Stimulated activated CD4-positive, alpha-beta T cell treated with anti-CD3 and anti-CD28 coated beads, TNF-alpha, amount 100 ng/mL, for 48 hours (primary cell): ENCODE data around the gene BCL6.
"Not testable (repeated sequence)": the region's sequence is repeated elsewhere in the genome, so short reads cannot be mapped to it uniquely, and the experiment has no call there.

ENCODE experiments used
- DNase-seq, 3 donors: peaks; one replicate each; pipeline ENCODE4 v3.0.0-alpha.2; 2020; ENCODE audit warnings: low read depth in 3 of 3

The BCL6 gene

DNA sequence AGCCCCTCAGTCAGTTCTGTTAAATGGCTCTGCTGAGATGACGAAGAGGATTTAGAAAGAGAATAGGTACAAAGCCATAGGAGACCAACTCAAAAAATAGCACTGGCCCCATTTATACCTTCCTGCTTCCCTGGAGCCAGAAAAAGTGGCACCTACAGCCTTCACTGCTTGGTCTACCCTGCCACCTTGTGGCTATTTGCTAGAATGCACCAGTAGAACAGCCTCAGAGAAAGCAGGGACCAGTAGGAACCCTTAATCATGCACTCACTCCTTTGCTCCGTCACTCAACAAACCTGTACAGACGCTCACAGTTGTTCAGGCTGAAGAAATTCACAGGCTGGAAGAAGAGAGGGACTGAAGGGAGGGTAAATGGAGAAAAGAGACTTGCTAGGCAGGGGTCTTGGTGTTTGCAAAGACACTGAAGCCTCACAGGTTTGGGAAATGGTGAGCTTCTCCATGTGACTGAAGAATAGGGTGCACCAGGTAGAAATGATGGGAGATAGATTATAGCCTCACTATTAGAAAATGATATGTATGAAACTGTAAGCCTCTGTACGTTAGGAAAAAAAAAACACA is 30.8 kb downstream of the BCL6 start:
- DNase-seq, result peak; percentile 43 to 57 (median 53)

DNA sequence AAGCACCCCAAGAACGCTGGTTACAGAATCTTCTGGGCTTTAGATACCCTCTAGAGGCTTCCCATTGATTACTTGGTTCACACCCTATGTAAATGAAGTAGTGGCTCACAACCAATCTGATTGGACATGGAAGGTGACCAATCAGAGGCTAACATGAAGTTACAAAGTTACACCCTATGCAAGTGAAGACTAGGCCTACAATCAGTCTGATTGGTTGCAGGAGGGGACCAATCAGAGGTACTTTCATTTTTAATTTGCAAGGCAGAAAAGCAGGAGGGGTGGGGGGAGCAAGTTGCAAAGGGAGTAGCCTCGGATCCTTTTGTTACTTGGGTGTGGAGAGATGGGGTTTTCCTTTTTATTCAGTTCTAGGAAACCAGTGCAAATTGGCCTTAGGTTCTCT is 31.8 kb downstream of the BCL6 start:
- DNase-seq, result no peak

DNA sequence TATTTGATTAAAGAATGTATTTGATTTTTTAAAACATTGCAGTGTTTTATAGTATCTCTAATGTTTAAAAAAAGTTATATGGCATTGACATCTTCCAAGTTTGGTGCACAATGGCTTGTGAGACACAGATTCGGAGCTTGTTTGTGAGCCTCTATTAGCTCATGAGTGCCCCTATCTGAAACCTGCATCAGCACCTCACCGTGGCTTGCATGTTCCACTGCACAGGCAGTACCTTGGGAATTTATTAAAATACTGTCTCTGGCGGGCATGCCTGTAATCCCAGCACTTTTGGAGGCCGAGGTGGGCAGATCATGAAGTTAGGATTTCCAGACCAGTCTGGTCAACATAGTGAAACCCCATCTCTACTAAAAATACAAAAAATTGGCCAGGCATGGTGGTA is 36.1 kb downstream of the BCL6 start:
- DNase-seq, result no peak

DNA sequence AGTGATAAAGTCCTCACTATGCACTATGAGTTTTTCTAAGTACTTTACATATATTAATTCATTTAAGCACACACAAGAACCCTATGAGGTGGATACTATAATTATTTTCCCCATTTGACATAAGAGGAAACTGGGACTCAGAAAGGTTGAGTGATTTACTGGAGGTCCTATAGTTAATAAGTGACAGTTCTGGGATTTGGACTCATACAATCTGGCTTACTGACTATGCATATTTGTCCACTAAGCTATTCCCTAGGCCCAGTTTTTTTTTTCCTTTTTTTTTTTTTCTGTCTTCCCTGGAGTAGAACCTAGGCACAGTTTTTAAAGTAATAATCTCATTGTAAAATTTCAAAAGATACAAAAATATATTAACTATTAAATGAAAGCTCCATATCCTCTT is 36.6 kb downstream of the BCL6 start:
- DNase-seq, result no peak

DNA sequence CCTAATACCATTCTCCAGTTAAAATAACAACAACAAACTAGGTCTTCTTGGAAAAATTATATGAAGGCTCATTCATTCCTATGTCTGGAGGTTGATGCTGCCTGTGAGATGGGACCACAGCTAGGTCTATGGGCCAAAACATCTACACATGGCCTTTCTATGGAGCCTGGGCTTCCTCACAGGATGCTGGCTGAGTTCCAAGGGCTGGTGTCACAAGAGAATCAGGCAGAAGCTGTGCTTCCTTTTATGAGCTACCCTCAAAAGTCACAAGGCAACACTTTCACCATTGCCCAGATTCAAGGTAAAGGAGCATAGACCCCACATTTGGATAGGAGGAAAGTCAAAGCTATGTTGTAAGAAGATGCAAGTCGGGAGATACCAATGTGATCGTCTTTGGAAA is 38.3 kb downstream of the BCL6 start:
- no peak for DNase-seq

DNA sequence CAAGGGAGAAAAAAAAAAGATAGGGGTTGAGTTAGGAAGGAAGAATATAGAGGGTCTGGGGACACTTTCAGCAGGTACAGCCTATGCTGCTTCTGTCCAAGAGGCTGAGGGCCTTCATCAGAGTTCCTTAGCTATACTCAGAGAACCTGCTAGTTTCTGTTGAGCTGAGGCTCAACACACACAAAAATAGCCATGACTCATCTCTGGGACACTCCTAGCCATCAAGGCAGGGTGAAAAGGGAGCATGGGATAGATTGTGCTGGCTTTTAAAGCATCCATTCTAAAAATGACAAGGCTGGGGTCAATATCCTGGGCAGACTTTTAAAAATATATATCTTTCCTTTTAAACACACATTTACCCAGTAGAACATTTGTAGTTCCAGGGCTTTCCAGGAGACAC is 40.1 kb downstream of the BCL6 start:
- DNase-seq, result no peak

DNA sequence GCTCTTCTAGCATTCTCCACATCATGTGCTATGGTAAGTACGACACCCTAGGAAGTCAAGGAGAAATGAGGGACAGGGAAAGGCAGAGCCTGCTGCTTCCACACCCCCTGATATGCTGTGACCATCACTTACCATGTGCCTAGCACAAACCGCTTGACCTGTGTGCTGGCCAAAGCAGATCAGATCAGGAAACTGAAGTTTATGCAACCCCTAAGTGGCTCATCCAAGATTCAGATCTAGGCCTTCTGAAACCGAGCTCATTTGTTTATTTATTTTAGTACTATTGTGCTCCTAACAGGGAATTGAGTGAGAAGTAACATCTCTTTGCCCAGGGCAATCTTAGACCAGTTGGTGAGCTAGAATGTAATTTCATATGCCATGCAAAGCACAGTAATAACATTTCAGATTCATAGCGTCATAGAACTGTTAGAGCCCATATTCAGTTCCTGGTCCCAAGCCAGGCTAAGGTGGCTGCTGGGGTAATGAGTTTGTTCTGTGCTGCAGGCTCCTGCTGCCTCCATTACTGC is 42.7 kb downstream of the BCL6 start, which contains the start of gene RTP2:
RTP2 (minus strand) TSS at position 51 of the 527 bp plus-strand sequence. CDS start 429 bp downstream, outside the sequence.
- DNase-seq, result no peak

DNA sequence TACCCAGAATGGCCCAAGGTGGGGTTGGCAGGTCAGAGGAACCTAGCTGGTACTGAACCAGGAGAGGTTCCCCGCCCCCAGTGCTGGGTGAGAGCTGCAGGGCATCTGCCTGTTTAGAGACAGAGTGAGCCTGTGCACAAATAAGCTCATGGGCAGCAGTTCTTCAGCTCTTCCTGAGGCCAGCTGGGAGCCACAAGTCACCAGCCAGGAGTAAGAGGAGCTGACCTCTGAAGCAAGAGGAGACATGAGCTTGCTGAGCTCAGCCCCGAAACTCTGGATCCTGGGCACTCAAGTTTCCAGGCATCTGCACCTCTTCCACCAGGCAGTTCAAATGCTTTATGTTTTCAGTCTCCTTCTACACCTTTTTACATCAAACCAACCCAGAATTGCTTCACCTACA is 45.0 kb downstream of the BCL6 start:
- DNase-seq, result no peak

DNA sequence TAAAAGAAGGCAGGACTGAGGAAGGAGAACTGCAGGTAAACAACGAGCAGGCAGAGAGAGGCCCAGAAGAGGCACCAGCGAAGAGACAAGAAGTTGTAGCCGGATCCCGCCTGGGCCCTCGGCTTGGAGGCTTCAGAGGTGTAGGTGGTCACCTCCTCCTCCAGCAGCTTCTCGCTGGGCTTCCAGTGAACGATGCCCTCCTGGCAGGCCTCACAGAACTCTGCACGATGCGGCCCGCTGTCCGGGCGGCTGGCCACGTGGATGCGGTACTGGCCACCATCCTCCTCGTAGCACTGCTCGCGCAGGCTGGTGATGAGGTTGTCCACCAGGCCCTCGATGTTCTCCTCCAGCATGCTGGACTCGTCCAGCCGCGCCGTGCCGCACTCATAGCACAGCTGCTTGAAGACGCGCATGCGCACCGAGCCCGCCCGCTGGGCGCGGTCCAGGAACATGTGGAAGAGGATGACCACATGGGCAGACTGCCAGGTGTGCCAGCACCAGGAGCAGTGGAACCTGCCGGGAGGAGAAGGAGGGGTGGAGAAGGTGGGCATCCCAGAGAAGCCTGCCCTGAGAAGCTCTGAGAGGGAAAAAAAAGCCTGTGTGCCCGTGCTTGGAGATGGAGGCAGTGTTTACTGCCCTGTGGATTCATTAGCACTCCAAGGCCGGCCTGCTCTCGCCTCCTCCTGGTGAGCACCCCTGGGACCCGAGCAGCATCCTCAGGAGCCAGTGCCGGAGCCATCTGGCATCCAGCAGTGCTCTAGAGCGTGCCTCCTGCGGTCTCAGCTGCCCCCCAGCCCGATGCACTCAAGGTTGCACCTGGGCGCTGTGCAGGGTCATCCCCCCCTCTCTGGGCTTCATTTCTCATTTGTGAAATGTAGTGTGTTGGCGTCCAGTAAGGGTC is 46.5 kb downstream of the BCL6 start:
- DNase-seq, result no peak

DNA sequence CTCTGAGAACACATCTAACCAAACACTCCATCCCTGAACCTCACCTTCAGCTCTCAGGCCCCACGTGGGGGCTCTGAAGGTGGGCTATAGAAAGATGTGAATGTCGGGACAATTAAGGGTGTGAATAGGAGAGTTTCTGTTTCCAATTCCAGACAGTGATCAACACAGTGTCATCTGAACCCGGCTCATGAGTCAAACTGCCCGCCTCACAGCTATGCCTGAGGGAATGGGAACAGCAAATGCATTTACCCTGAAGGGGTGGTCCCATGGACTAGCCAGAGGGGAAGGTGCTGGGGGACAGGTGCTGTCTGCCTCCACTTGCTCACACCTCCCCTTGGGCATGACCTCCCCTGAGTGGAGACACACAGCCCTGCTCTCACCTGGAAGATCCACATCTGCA is 49.2 kb downstream of the BCL6 start:
- no peak for DNase-seq

DNA sequence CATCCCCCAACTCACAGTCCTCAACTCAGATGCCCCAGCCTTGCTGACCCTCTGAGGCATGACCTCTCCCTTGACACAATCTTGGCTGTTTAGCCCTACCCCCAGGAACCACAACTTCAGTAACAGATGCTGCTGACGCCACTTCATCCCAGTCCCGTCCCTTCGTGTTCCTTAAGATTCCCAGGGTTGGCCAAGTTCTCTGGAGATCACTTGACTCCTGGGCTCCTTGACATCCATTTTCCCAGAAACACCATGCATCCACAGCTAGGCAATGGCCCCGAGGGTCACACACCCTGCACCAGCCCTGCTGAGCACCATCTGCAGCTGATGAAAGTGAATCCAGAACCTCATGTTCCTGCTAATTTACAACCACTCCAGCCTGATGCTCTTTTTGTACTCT is 49.8 kb downstream of the BCL6 start:
- no peak for DNase-seq

DNA sequence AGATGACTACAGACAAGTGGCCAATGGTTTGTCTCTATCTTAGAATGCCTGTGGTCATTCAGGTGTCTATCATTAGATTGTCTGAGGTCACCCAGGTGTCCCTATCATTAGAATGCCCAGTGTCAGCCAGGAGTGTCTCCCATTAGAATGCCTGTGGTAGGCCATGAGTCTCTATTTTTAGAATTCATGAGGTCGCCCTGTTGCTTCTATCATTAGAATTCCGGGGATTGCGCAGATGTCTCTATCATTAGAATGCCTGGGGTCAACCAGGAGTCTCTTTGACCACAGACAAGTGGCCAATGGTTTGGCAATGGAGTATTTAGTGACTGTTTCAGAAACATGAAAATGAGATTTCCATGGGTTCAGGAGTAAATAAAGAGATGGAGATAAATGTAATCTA is 50.5 kb downstream of the BCL6 start:
- DNase-seq, result no peak

DNA sequence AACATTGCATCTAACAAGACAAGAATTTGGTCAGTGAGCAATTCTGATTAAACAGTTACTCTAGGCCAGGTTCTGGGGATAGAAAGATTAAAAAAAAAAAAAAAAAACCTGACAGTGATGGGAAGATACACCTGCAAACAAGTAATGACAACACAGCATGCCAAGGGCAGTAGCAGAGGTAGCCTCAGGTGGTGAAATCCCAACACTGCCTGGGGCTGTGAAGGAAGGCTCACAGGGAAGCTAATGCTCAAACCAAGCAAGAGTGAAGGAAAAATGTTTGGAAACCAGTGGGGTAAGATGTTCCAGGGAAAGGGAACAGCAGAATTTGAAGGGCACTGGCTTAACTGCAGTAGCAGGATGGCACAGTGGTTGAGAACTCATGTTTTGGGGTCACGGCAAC is 51.8 kb downstream of the BCL6 start:
- no peak for DNase-seq

DNA sequence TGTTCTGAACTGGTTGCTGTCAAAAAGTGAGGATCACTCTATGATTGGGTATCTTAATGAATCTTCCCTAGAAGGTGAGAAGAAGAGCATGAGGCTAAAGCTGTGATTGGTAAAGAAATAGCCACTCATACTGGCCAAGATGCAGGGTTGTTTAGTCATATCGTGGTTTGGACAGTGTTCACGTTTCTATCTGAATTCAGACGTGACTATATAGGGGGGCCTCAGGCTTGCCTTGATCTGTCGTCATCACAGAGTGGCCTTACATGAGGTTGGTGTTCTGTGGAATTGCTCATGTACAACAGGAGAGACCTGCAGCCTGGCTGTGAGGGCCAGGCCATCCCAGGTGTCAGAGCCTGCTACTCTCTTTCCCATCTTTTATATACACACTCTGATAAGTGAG is 55.3 kb downstream of the BCL6 start:
- no peak for DNase-seq

DNA sequence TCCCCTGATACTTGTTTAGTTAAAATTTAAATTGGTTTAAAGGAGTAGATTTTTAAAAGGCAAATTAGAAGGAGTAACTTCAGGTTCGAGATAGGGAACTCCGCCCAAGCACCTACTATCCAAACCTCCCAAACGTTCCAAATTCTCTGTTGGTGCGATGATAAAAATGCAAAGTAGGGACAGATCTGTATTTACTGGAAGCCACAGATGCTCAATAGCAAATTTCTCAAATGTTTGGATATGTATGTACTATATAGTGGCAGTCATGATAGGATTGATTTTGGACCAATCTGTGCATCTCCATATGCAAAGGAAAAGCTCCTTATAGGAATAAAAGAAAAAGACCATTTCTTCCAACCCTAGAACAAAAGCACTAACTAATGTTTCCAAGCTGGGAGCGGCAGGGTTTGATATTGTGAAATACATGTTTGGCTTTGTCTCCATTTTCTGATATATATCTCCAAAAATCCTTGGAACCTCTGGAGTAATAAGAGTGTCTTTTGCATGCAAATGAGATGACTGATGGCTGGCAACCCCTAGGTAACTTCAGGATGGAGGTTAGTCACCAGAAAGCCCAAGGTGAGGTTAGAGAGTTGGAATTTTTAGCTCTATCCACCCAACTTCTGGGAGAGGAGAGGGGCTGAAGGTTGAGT is 58.5 kb downstream of the BCL6 start:
- DNase-seq, result no peak

DNA sequence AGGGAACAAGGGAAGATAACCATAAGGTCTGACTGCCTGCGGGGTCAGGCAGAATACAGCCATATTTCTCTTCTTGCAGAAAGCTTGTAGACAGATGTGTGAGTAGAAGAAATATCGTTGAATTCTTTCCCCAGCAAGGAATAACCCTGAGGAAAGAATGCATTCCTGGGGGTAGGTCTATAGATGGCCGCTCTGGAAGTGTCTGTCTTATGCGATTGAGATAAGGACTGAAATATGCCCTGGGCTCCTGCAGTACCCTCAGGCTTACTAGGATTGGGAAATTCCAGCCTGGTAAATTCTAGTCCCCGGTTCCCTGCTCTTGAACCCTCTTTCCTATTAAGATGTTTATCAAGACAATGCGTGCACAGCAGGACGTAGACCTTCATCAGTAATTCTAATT is 59.3 kb downstream of the BCL6 start:
- no peak for DNase-seq

DNA sequence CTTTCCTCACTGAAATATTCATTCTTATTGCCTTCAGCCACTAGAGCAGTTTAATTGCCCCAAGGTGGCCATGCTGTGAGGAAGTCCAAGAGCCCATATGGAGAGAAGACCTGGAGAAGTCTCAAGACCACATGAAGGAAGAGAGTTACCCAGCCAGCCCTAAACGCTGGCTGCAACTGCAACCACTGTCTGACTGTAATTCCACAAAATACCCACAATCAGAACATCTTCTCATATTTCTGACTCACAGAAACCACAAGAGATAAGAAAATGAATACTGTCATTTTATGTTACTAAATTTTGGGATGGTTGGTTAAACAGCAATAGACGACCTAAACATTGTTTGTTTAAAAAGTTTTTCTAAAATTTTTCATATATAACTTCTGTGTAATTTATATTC is 60.4 kb downstream of the BCL6 start:
- DNase-seq, result no peak

DNA sequence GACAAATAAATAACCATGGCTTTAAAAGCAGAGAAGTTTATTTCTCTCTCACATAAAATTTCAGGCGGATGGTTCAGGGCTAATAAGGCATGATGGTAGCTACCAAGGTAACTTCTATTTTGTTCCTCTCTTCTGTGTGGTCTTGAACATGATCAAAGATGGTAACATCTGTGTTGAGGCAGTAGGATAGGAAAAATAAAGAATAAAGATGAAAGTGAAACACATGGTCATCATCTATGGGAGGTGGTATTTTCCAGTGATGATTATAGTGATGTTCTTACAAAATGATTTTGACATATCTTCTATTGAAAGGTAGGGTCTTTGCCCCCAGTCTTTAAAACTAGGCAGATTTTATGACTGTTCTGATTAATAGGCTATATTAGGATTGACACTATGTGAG is 60.8 kb downstream of the BCL6 start:
- no peak for DNase-seq

DNA sequence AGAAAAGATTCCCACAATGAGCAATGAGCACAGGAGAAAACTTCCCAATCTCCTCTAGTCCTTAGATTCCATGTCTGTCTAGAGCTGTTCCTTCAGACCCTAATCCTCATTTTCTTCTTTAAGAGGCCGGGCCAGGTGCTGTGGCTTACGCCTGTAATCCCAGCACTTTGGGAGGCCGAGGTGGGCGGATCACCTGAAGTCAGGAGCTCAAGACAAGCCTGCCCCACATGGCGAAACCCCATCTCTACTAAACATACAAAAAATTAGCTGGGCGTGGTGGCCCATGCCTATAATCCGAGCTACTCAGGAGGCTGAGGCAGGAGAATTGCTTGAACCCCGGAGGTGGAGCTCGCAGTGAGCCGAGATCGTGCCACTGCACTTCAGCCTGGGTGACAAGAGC is 63.5 kb downstream of the BCL6 start:
- not testable (repeated sequence) for DNase-seq

DNA sequence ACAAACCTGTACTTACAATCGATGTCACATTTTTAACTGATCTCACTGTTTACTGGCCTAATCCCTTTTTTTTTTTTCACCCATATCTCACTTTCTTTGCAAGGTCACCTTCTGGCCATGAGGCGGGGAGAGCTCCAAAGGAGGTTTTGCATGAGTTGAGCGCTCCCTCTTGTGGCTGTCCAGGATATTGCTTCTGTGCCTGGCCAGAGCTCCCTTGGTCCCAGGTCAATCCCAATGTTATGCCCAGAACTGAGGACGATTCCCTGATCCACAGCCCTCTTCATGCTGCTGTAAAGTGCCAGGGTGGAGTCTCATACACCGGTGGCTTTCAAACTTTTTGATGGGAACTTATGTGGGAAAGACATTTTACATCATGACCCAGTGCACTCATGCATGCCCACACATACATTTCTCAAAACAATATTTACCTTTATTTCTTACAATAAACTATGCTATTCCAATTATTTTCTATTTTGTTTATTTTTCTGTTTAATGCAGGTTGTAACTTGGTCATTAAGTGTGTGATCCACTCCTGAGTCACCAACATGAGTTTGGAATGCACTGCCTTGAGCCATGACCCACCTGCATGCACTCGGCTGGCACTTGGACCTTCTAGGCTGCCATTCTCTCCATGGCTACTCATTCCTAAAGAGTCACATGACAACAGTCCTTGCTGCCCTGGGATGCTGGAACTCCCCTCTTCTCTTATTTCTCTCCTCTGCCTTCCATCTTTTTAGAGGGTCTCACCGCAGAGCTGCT is 65.5 kb downstream of the BCL6 start:
- peak; percentile 36 to 51 (median 47) for DNase-seq

DNA sequence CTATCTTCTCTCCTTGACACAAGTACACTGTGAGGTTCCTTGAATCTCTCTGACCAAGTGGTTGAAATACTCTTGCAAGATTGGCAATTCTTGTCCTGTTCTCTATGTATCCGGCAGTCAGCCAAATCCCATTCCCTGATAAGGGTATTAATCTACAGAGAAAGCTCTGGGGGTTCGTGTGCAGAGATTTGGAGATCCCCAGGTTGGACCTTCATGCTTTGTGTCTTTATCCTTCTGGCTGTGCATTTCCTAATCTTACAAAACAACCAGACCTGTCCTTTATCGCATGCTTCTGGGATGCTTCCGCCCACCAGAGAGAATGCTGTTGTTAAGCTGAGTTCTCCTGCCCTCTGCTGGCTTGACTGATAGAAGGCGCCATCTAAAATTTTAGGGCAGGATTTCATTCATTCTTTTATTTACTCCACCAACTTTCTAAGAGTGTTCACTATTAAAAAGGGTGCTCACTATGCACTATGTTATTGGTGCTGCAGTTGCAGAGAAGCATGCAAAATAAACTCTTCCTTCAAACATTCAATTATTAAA is 66.5 kb downstream of the BCL6 start:
- peak in 1 of 3 donors; percentile 27 for DNase-seq

DNA sequence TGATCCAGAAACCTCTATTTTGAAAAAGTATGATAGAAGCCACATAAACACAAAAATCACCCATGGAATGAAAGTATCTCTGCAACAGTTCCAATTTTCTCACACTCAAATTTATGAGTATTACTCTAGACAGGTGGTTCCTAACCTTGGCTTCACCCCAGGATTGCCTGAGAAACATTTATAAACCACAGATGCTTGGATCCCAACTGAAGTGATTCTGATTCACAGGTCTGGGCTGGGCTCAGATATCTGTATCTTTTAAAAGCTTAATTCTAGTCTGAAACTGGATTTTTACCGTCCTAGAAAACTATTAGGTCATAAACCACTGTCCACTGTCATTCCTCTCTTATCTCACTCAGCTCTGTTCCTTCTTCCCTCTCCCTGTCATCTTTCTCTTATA is 67.7 kb downstream of the BCL6 start:
- DNase-seq, result no peak
